SH-SY5Y (cell line): ENCODE results near the gene ERGIC1.

Experiments used
- GATA2 ChIP-seq: IDR thresholded peaks from 2 replicates; pipeline ENCODE4 v1.6.1; 2011; ENCODE audit warnings: mild to moderate bottlenecking, low read depth, low read length
- GATA3 ChIP-seq: IDR thresholded peaks from 2 replicates; pipeline ENCODE4 v1.6.1; 2011; ENCODE audit warnings: low read depth, mild to moderate bottlenecking, low read length, moderate library complexity

- TF ChIP-seq GATA2 (no peak), GATA3 (no peak)
Measured at GRCh38 chr5:172823840-172824362, 10.2 kb upstream of the ERGIC1 start.
